Measurements from ENCODE around the gene DNTT. TPM values are rescaled to one million over a fixed set of nuclear protein-coding genes. Genes with fewer than 3 reads are reported as not detected.

DNTT gene
- total and polyA plus RNA-seq, 9 of the 15 experiments (the other 6 are each of a cell fraction or from before 2014, with no cell fraction given), result not detected

GRCh38 chr10:96287392-96288105 is 16.7 kb upstream of the DNTT start:
- H3K27ac ChIP-seq (ENCODE audit: extremely low read depth, low read depth, low read length), result no peak overlapping the region

More at GRCh38 chr10:96287392-96288105, 16.7 kb upstream of the DNTT start:
- H3K9me1 ChIP-seq (ENCODE audit: control insufficient read depth, insufficient read depth, low read length), result no peaks in the 10 kb centered on the region
- intact Hi-C loops (cut with micrococcal nuclease), result no loop called here
- DNase-seq (ENCODE audit: extremely low read depth in 1 of 4, low spot score in 3 of 4) (no peak), ATAC-seq (no peak), FAIRE-seq (no peak)
- H3K9ac ChIP-seq (ENCODE audit: insufficient read depth in 1 of 2, low read depth in 2 of 2, low read length in 2 of 2), result no peak overlapping the region
- ChIA-PET POLR2A (interaction anchor here (1.2 kb wide), 1 partner anchor 8 kb away, joined by 3 read pairs; no protein-coding TSS in a partner anchor), CTCF (ENCODE audit: low intra/inter-chr PET ratio) (no interaction called here)
- no peaks in the 10 kb centered on the region; a peak in 1 of 5 replicates for H3K27me3 ChIP-seq (ENCODE audit: control insufficient read depth in 2 of 2, insufficient read depth in 2 of 2, low read length in 2 of 2)
- H3K4me3 ChIP-seq, result no peak overlapping the region
- WGBS (ENCODE audit: insufficient coverage, low coverage, missing lambda C conversion rate), result 1% methylated on average over 6 of the region's 6 CpGs
- no peak overlapping the region for H3K4me2 ChIP-seq (ENCODE audit: insufficient read depth, low read length)
- BruUV-seq (replicated peaks), result no TSS peak
- no peaks in the 10 kb centered on the region for H3K79me2 ChIP-seq (ENCODE audit: control insufficient read depth, insufficient read depth, low read length)
- H4K20me1 ChIP-seq (replicated peaks; ENCODE audit: control insufficient read depth, insufficient read depth, low read length), result no peaks in the 10 kb centered on the region
- in situ Hi-C loops (cut with MboI), result no loop called here
- TF ChIP-seq ZNF395 (CRISPR knock-in tag; IDR thresholded peaks at IDR 0.05), result no peak
- no peak for TF ChIP-seq ZNF639 (CRISPR knock-in tag; conservative IDR thresholded peaks at IDR 0.05 in 1 of 2, IDR thresholded peaks at IDR 0.05 in 1 of 2)
- no peaks in the 10 kb centered on the region for H3K9me3 ChIP-seq (replicated peaks; ENCODE audit: control insufficient read depth, insufficient read depth, low read depth, low read length)
- H3K4me1 ChIP-seq (replicated peaks in 1 of 2; ENCODE audit: control insufficient read depth in 2 of 2, insufficient read depth in 2 of 2, low read length in 2 of 2), result no peaks in the 10 kb centered on the region
- H3K36me3 ChIP-seq (ENCODE audit: control insufficient read depth, insufficient read depth, low read length), result no peaks in the 10 kb centered on the region
- no peak overlapping the region for H2AFZ ChIP-seq (ENCODE audit: low read depth, low read length)

All from K562 (cell line).